Measurements from ENCODE around the gene ELMO1.

The ELMO1 gene

GRCh38 chr7:37448636-37449361 is at the start of gene ELMO1:
Gene ELMO1 (minus strand): TSS chr7:37448864. CDS start chr7:37342690, 106,174 bp downstream.
- H3K4me3 ChIP-seq (ENCODE audit: low read length): peak within 1 kb of the TSS; percentile 47
- peak; percentile 20 for DNase-seq (ENCODE audit: low read depth)
- TF ChIP-seq CTCF (conservative IDR thresholded peaks at IDR 0.05; ENCODE audit: low read length): peak; percentile 36

- H3K4me3 ChIP-seq (ENCODE audit: low read length): no peak overlapping the region
- TF ChIP-seq CTCF (conservative IDR thresholded peaks at IDR 0.05; ENCODE audit: low read length): no peak
- DNase-seq (ENCODE audit: low read depth): no peak
Observed at GRCh38 chr7:37497576-37497975, 48.9 kb upstream of the ELMO1 start.

- DNase-seq (ENCODE audit: low read depth): peak; percentile 22
- TF ChIP-seq CTCF (conservative IDR thresholded peaks at IDR 0.05; ENCODE audit: low read length): peak; percentile 61
- no peak overlapping the region for H3K4me3 ChIP-seq (ENCODE audit: low read length)
Observed at GRCh38 chr7:37495574-37496184, 47.0 kb upstream of the ELMO1 start.

GRCh38 chr7:37494926-37495325 is 46.3 kb upstream of the ELMO1 start:
- no peak for DNase-seq (ENCODE audit: low read depth)
- TF ChIP-seq CTCF (conservative IDR thresholded peaks at IDR 0.05; ENCODE audit: low read length): no peak

GRCh38 chr7:37493810-37494209 is 45.1 kb upstream of the ELMO1 start:
- no peak overlapping the region for H3K4me3 ChIP-seq (ENCODE audit: low read length)
- TF ChIP-seq CTCF (conservative IDR thresholded peaks at IDR 0.05; ENCODE audit: low read length): no peak
- no peak for DNase-seq (ENCODE audit: low read depth)

More at GRCh38 chr7:37494926-37495325, 46.3 kb upstream of the ELMO1 start:
- H3K4me3 ChIP-seq (ENCODE audit: low read length): no peak overlapping the region

GRCh38 chr7:37493123-37493522 is 44.5 kb upstream of the ELMO1 start:
- DNase-seq (ENCODE audit: low read depth): no peak
- no peak overlapping the region for H3K4me3 ChIP-seq (ENCODE audit: low read length)
- TF ChIP-seq CTCF (conservative IDR thresholded peaks at IDR 0.05; ENCODE audit: low read length): no peak

Measured in AG10803 (cell line).